ENCODE measurements around the gene HARBI1.
"Not testable (repeated sequence)": the region's sequence is repeated elsewhere in the genome, so short reads cannot be mapped to it uniquely, and the experiment has no call there.

HARBI1 gene

DNA sequence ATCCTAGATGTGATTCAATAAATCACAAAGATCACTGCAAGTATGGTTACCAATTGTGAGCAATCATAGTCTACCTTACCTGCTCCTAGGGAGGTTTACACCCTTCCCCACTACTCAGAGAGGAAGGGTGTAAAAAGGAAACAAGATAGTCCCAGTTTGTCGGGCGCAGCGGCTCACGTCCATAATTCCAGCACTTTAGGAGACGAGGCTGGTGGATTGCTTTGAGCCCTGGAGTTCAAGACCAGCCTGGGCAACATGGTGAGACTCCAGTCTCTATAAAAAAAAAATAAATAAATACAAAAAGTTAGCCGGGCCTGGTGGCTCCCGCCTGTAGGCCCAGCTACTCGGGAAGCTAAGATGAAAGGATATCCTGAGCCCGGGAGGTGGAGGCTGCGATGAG lies 22.2 kb downstream of the HARBI1 start:
- no peak for DNase-seq

- no peak for DNase-seq
Observed at GRCh38 chr11:46594374-46594700, 22.7 kb downstream of the HARBI1 start.

- DNase-seq: peak; percentile 91
Observed at GRCh38 chr11:46593550-46594373, 23.3 kb downstream of the HARBI1 start, which contains the start of gene AMBRA1. TSS of gene AMBRA1 (minus strand) at chr11:46594023. CDS start at chr11:46548380, 45,643 bp downstream.

DNA sequence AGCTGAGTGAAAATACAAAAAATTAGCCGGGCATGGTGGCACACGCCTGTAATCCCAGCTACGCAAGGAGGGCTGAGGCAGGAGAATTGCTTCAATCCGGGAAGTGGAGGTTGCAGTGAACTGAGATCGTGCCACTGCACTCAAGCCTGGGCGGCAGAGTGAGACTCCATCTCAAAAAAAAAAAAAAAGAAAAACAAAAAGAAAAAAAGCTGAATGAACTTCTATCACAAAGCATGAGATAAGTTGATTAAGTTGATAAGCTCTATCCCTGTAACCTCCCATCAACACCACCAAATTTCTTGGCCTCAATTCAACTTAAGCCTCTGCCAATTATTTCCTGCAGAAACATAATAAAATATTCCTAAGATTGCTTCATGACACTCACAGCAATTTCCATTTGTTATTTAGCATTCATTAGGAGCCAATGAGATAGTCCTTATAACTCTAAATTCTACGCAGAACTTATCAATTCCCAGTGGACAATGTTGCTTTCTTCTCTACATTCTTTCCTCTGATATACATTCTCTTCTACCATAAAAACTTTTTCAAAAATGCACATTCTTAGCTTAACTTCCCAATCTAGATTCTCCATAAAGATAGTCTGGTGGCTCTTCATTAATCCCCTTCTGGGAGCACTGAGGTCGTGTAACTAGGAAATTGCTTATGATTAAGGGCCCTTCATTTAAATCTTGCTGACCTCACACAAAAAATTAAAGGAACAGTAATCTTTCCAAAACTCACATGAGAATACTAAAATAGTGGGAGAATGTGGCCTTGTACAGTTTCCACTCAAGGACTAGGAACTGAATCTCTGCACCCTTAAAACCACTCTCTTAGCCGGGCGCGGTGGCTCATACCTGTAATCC lies 26.1 kb downstream of the HARBI1 start:
- no peak for DNase-seq

DNA sequence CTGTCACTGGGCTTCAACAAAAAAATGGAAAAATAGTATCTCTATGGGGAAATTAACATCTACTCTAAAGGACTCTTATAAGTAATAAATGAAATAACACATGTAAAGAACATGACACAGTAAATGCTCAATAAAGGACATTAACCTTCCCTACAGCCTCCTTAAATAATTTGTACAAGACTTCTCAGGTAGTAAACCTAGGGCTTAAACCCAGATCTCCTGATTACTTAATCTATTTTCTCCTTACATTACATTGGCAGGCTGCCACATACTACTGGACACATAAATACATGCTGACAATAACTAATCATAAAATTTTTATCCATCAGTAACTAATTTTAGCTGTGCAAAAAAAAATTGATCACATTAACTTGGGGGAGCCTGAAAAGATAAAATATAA lies 28.1 kb downstream of the HARBI1 start:
- no peak for DNase-seq

GRCh38 chr11:46588131-46588530 lies 28.9 kb downstream of the HARBI1 start:
- no peak for DNase-seq

DNA sequence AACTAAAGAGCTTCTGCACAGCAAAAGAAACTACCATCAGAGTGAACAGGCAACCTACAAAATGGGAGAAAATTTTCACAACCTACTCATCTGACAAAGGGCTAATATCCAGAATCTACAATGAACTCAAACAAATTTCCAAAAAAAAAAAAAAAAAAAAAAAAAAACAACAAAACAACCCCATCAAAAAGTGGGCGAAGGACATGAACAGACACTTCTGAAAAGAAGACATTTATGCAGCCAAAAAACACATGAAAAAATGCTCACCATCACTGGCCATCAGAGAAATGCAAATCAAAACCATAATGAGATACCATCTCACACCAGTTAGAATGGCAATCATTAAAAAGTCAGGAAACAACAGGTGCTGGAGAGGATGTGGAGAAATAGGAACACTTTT lies 33.5 kb downstream of the HARBI1 start:
- DNase-seq: not testable (repeated sequence)

GRCh38 chr11:46582588-46582987 lies 34.4 kb downstream of the HARBI1 start:
- no peak for DNase-seq

- DNase-seq: no peak
Observed at GRCh38 chr11:46577058-46577457, 40.0 kb downstream of the HARBI1 start.

GRCh38 chr11:46574656-46575055 lies 42.4 kb downstream of the HARBI1 start:
- DNase-seq: no peak

DNA sequence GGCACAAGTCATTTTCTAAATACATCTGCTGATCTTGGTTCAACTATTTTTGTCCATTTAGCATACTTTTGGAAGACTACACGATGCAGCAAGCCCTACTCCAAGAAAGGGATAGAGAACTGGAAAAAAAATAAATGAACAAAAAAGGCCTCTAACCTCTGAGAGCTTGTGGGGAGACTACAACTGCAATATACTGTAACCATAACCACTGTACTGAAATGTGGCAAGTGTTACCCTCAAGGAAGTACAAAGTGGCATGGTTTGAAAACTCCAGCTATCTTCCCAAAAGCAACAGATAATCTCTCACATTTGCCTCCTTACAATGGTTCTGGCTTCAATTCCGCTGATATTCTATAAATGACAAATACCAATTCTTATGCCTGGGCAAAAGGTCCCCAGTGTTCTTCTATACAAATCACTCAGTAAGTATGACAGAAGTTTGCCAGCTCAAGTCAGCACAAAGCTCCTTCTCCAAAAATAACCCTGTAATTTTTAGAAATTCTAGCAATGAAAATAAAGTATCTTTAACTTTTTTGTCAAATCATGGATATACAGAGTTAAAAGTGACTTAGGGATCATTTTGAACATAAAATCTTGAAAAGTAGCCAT lies 46.1 kb downstream of the HARBI1 start:
- no peak for DNase-seq

DNA sequence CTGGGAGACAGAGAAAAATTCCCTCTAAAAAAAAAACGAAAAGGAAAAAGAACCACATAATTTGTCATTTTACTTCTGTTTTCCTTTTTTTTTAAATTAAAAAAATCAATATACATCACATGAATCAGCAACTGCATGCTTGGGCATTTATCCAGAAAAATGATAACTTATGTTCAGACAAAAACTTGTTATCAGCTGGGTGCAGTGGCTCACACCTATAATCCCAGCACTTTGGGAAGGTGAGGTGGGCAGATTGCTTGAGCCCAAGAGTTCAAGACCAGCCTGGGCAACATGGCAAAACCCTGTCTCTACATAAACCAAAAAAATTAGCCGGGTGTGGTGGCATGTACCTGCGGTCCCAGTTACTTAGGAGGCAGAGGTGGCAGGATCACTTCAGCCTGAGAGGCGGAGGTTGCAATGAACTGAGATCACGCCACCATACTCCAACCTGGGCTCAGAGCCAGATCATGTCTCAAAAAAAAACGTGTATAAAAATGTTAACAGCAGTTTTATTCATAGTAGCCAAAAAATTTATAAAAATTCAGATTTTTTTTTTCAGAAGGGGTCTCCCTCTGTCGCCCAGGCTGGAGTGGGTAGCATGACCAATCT lies 51.7 kb downstream of the HARBI1 start:
- no peak for DNase-seq

DNA sequence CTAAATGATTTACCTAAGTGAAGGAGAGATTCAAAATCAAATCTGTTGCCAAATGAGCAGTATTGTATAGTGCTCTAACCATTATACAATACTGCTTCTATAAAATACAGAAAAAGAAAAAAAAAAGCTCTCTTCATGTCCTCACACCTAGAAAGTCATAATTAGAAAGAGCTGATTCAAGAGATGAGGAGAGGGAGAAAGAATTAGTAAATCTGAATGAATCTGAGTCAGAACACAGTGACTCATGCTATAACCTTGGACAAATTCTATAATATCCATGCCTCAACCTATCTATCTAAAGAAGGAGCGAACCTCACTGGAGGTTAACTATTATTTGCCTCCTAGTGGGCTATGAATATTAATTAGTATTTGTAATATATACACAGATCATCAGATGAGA lies 52.6 kb downstream of the HARBI1 start:
- no peak for DNase-seq

GRCh38 chr11:46562527-46562926 lies 54.5 kb downstream of the HARBI1 start:
- no peak for DNase-seq

GRCh38 chr11:46560300-46560991 lies 56.6 kb downstream of the HARBI1 start:
- DNase-seq: no peak

DNA sequence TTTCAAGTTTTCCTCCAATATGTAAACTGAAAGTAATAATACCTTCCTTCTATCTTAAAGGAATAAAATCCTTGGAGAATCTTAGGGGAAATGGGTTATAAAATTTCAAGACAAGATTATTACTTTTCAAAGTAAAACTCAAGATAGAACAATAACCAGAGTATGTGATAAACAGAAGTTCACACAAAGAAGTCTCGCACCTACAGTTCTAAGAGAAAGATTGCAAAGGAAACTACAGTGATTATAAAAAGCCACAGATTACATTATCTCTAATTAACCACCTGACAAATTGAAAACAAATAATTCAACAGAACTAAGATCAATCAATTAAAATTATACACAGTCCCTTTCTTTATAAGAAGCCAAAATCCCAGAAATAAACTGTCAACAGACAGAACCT lies 57.2 kb downstream of the HARBI1 start:
- no peak for DNase-seq

DNA sequence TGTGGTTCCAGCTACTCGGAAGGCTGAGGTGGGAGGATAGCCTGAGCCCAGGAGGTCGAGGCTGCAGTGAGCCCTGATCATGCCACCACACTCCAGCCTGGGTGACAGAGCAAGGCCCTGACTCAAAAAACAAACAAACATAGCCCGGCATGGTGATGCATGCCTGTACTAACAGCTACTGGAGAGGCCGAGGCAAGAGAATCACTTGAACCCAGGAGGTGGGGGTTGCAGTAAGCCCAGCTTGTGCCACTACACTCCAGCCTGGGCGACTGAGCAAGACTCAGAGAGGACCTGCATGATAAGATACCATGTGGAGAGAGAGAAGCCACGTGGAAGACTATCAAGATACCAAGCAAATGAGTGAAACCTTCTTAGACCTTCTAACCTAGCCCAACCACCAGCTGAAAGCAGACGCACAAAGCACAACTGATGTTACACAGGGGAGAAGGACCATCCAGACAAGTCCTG lies 59.3 kb downstream of the HARBI1 start:
- DNase-seq: no peak

DNA sequence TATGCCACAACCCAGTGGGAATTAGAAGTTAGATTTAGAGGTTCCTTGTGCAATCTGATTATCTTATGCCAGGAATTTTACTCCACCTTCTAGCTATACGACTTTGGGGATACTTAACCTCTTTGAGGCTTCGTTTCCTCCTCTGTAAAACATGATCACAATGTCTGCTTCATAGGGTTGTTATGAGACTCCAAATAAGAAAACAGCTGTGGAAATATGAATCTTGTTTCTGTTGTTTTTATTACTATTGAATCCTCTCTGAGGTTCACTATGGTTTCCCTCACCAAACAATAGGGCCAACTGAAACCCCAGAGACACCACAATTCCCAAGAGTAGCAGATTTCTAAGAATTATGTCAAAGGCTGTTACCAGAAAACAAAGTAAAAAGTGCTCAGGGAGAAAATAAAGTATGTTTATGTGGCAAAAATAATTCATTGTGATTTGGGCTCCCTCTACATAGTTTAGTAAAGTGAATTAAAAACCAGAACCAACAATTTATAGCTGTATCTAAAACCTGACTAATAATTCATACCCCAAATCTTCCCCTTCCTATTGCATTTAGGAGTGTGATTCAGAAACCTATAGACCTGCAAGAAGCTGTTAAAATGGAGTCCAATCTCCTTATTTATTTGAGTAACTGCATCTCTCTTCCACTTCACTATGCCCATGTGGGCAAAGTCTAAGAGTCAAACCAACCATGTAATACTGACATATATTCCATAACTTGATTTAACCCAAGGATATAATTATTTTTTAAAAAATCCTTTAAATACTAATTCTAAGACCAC lies 61.6 kb downstream of the HARBI1 start:
- no peak for DNase-seq

- no peak for DNase-seq
Observed at GRCh38 chr11:46554213-46555147, 62.5 kb downstream of the HARBI1 start.

DNA sequence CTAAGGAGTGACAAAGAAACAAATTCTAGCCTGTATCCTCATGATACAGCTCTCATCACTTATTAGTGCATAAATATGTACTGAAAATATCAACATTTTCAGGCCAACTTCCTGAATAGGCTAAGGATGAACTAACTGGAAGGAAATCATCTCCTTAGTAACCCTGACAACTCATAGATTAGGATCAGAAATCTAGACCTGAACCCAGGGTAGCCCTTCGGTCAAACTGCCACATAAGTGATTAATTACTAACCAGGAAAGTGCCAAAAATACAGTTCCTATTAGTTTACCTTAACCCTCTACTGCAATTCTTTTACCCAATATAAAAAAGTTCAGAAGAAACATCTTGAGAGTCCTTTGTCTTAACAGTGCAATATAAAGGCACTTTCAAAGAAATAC lies 63.2 kb downstream of the HARBI1 start:
- DNase-seq: no peak

Data from activated CD4-positive, alpha-beta T cell treated with anti-CD3 and anti-CD28 coated beads for 48 hours (primary cell).